ENCODE results near the gene KY.

KY gene

GRCh38 chr3:134628884-134629283, 21.9 kb downstream of the KY start:
- TF ChIP-seq, protein P1, sequence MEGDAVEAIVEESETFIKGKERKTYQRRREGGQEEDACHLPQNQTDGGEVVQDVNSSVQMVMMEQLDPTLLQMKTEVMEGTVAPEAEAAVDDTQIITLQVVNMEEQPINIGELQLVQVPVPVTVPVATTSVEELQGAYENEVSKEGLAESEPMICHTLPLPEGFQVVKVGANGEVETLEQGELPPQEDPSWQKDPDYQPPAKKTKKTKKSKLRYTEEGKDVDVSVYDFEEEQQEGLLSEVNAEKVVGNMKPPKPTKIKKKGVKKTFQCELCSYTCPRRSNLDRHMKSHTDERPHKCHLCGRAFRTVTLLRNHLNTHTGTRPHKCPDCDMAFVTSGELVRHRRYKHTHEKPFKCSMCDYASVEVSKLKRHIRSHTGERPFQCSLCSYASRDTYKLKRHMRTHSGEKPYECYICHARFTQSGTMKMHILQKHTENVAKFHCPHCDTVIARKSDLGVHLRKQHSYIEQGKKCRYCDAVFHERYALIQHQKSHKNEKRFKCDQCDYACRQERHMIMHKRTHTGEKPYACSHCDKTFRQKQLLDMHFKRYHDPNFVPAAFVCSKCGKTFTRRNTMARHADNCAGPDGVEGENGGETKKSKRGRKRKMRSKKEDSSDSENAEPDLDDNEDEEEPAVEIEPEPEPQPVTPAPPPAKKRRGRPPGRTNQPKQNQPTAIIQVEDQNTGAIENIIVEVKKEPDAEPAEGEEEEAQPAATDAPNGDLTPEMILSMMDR (IDR thresholded peaks at IDR 0.05; ENCODE audit: control insufficient read depth, extremely low read depth, insufficient read depth) = no peak
- no peak overlapping the region for H3K4me3 ChIP-seq (ENCODE audit: low read depth, low read length)
- DNase-seq (ENCODE audit: low read depth) = no peak

DNA sequence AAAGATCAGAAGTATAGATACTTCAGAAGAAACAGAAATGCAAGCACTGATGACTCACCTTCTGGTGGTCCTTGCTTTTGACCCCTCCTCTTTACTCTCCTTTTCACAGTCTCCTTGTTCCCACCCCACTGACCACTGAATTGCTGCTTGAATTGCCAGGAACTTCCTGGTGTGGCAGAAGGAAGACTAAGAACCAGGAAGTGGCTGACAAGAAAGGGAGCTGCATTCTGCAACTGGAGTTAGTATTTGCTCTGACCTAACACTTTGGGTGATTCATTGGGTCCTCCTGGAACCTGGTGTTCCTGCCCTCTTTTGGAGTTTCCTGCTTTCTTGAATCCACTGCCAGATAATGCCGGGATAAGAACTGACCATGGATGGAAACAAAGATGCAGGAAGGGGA, 23.0 kb downstream of the KY start:
- TF ChIP-seq, protein P1 (IDR thresholded peaks at IDR 0.05; ENCODE audit: control insufficient read depth, extremely low read depth, insufficient read depth) = no peak
- no peak overlapping the region for H3K4me3 ChIP-seq (ENCODE audit: low read depth, low read length)
- peak; percentile 33 for DNase-seq (ENCODE audit: low read depth)

- DNase-seq (ENCODE audit: low read depth) = no peak
- TF ChIP-seq, protein P1 (IDR thresholded peaks at IDR 0.05; ENCODE audit: control insufficient read depth, extremely low read depth, insufficient read depth) = no peak
- no peak overlapping the region for H3K4me3 ChIP-seq (ENCODE audit: low read depth, low read length)
Measured at GRCh38 chr3:134625885-134626741, 24.7 kb downstream of the KY start.

GRCh38 chr3:134625462-134625861, 25.4 kb downstream of the KY start:
- DNase-seq (ENCODE audit: low read depth) = no peak
- H3K4me3 ChIP-seq (ENCODE audit: low read depth, low read length) = no peak overlapping the region
- TF ChIP-seq, protein P1 (IDR thresholded peaks at IDR 0.05; ENCODE audit: control insufficient read depth, extremely low read depth, insufficient read depth) = no peak

GRCh38 chr3:134624537-134625287, 26.1 kb downstream of the KY start:
- no peak overlapping the region for H3K4me3 ChIP-seq (ENCODE audit: low read depth, low read length)
- TF ChIP-seq, protein P1 (IDR thresholded peaks at IDR 0.05; ENCODE audit: control insufficient read depth, extremely low read depth, insufficient read depth) = no peak
- no peak for DNase-seq (ENCODE audit: low read depth)

DNA sequence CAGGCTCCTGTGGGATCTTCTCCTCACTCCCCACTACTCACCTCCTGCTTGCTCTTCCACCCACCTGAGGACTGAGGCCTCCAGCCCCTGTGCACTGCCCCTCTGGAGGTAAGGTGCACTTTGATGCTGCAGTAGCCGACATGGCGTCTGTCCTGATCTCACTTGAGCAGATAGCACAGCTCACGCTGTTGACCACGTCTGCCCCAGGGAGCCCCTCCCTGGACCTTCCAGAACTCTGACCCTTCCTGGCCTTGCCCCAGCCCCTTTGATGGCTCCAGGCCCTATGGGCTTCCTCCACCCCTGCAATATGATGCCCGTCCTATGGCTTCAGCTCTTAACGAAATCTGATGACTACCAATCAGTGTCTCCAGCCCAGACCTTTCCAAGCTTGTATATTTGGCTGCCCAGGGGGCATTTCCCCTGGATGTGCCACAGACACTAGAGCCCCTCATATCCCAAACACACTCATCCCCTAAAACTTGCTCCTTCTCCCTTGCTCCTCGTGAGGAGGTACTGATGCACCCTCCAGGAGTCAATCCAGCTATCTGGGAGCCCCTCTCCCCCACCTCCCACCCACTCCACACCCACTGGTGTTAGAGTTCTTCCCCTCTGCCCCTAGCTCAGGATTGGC, 27.1 kb downstream of the KY start:
- TF ChIP-seq, protein P1 (IDR thresholded peaks at IDR 0.05; ENCODE audit: control insufficient read depth, extremely low read depth, insufficient read depth) = no peak
- DNase-seq (ENCODE audit: low read depth) = no peak
- H3K4me3 ChIP-seq (ENCODE audit: low read depth, low read length) = no peak overlapping the region

Measured in LNCaP clone FGC (cell line).